Keratinocyte (primary cell): ENCODE results near the gene FUCA2. TPM values are rescaled to one million over a fixed set of nuclear protein-coding genes. Genes with fewer than 3 reads are reported as not detected.

ENCODE experiments used
- DNase-seq: peaks from one replicate; pipeline ENCODE4 v3.0.0-alpha.2; 2011; ENCODE audit warnings: low read depth, missing footprints, low spot score
- FAIRE-seq: peaks from 2 replicates; lab custom pipeline; 2011; peaks lifted over from hg19 to GRCh38; lab: Jason Lieb, UNC
- H2AFZ ChIP-seq: 2 replicates; pipeline ENCODE4 v1.6.0; 2012; ENCODE audit warnings: low read length, control low read depth, inconsistent platforms; ENCODE audit not compliant: control insufficient read depth
- H3K27ac ChIP-seq: 2 replicates; pipeline ENCODE4 v1.5.1; 2011; ENCODE audit warnings: low read length; ENCODE audit not compliant: control insufficient read depth, insufficient read depth
- H3K27me3 ChIP-seq: 3 replicates; pipeline ENCODE4 v1.6.0; 2011; ENCODE audit warnings: low read length; ENCODE audit not compliant: control insufficient read depth, insufficient read depth; ENCODE audit errors: extremely low read depth
- H3K36me3 ChIP-seq, 2 experiments: 2 replicates in 1 of 2; 3 replicates in 1 of 2; pipeline ENCODE4 v1.5.1; 2011; ENCODE audit warnings: low read length in 2 of 2, mild to moderate bottlenecking in 1 of 2; ENCODE audit not compliant: control insufficient read depth in 2 of 2, insufficient read depth in 2 of 2; ENCODE audit errors: extremely low read depth in 1 of 2
- H3K4me1 ChIP-seq: 3 replicates; pipeline ENCODE4 v1.5.1; 2011; ENCODE audit warnings: low read length; ENCODE audit not compliant: control insufficient read depth, insufficient read depth; ENCODE audit errors: extremely low read depth
- H3K4me2 ChIP-seq: 3 replicates; pipeline ENCODE4 v1.6.0; 2011; ENCODE audit warnings: low read depth, low read length; ENCODE audit not compliant: control insufficient read depth, insufficient read depth; ENCODE audit errors: extremely low read depth
- H3K4me3 ChIP-seq, 3 experiments: fragments of 200-600 bp in 1 of 3; sonication (generic) in 1 of 3; 2 replicates in 2 of 3; 3 replicates in 1 of 3; pipeline ENCODE4 v1.5.1; 2011 to 2016; ENCODE audit warnings: low read length in 3 of 3, mild to moderate bottlenecking in 3 of 3, control low read depth in 2 of 3, inconsistent platforms in 1 of 3, low read depth in 1 of 3, mixed read lengths in 1 of 3, mixed run types in 1 of 3, moderate library complexity in 1 of 3; ENCODE audit not compliant: control insufficient read depth in 2 of 3, insufficient read depth in 2 of 3; ENCODE audit errors: extremely low read depth in 1 of 3
- H3K79me2 ChIP-seq: 2 replicates; pipeline ENCODE4 v1.6.0; 2012; ENCODE audit warnings: low read length; ENCODE audit not compliant: control insufficient read depth, insufficient read depth
- H3K9ac ChIP-seq: 3 replicates; pipeline ENCODE4 v1.6.0; 2011; ENCODE audit warnings: low read length; ENCODE audit not compliant: control insufficient read depth, insufficient read depth; ENCODE audit errors: extremely low read depth
- H3K9me1 ChIP-seq: 3 replicates; pipeline ENCODE4 v1.6.0; 2011; ENCODE audit warnings: low read length; ENCODE audit not compliant: control insufficient read depth, insufficient read depth; ENCODE audit errors: extremely low read depth
- H3K9me3 ChIP-seq: 2 replicates; pipeline ENCODE4 v1.5.1; 2012; ENCODE audit warnings: low read depth, low read length; ENCODE audit not compliant: control insufficient read depth
- H4K20me1 ChIP-seq: 3 replicates; pipeline ENCODE4 v1.6.0; 2011; ENCODE audit warnings: low read length; ENCODE audit not compliant: control insufficient read depth, insufficient read depth; ENCODE audit errors: extremely low read depth
- CTCF ChIP-seq, 3 experiments: IDR thresholded peaks in 1 of 3; conservative IDR thresholded peaks in 1 of 3; optimal IDR thresholded peaks in 1 of 3; 2 replicates in 2 of 3; 3 replicates in 1 of 3; pipeline versions ENCODE3 to v1.5.1; 2011; ENCODE audit warnings: low read length in 3 of 3, mild to moderate bottlenecking in 3 of 3, moderate library complexity in 2 of 3, control low read depth in 1 of 3, inconsistent platforms in 1 of 3; ENCODE audit not compliant: insufficient read depth in 2 of 3; ENCODE audit errors: extremely low read depth in 1 of 3
- EZH2 ChIP-seq: IDR thresholded peaks from one replicate; pipeline ENCODE4 v1.6.1; 2012; ENCODE audit warnings: inconsistent platforms, mild to moderate bottlenecking, low read length, moderate library complexity
- dilution Hi-C: fragments of 300-500 bp; cut with MboI; formaldehyde crosslinking; loops from one replicate; pipeline ENCODE4 v1.7.0; 2020; ENCODE audit warnings: low sequenced_read_pairs; ENCODE audit not compliant: extremely low pct_ligation_motif_present
- polyA plus RNA-seq, 5 experiments: library from polyadenylated mRNA; depleted of rRNA in 3 of 5; stranded (reverse) in 3 of 5; stranded (forward) in 1 of 5; unstranded in 1 of 5; fragments of >200 nt; gene quantifications; 1 replicate in 1 of 5; 2 replicates in 3 of 5; 3 replicates in 1 of 5; pipeline versions ENCODE4 v1.2.1 to v1.2.3, GENCODE V29; 2011 to 2012; ENCODE audit warnings: missing spikeins in 2 of 5, low read depth in 1 of 5, low replicate concordance in 1 of 5

FUCA2 gene
- polyA plus RNA-seq, 1 donor (not counting 4 experiments of a cell fraction or from before 2014, with no cell fraction given): 12.5 TPM

- no peak overlapping the region for H3K4me3 ChIP-seq
- H3K27me3 ChIP-seq: no peaks in the 10 kb centered on the region
- no peaks in the 10 kb centered on the region for H3K79me2 ChIP-seq
- H3K9me3 ChIP-seq: no peaks in the 10 kb centered on the region
- no peaks in the 10 kb centered on the region for H3K9me1 ChIP-seq
- H3K9ac ChIP-seq: no peak overlapping the region
- TF ChIP-seq CTCF (optimal IDR thresholded peaks at IDR 0.05 in 1 of 3, IDR thresholded peaks at IDR 0.05 in 1 of 3, conservative IDR thresholded peaks at IDR 0.05 in 1 of 3; ENCODE audit: extremely low read depth in 1 of 3, insufficient read depth in 2 of 3, low read length in 3 of 3) (no peak), EZH2 (no peak)
- H3K4me1 ChIP-seq: peaks cover 21% of the 10 kb centered on the region
- H3K27ac ChIP-seq: no peak overlapping the region
- dilution Hi-C loops: no loop called here
- no peaks in the 10 kb centered on the region for H3K36me3 ChIP-seq
- H2AFZ ChIP-seq: no peak overlapping the region
- H4K20me1 ChIP-seq: no peaks in the 10 kb centered on the region
- no peak overlapping the region for H3K4me2 ChIP-seq
- no peak for FAIRE-seq
- no peak for DNase-seq
Observed at GRCh38 chr6:143545976-143546547, 34.5 kb upstream of the FUCA2 start.

- dilution Hi-C loops: no loop called here
- no peaks in the 10 kb centered on the region for H4K20me1 ChIP-seq
- H3K27ac ChIP-seq: no peak overlapping the region
- no peak overlapping the region for H3K4me3 ChIP-seq
- H3K9me1 ChIP-seq: no peaks in the 10 kb centered on the region
- FAIRE-seq (peak; percentile 57), DNase-seq (no peak)
- H3K4me1 ChIP-seq: peaks cover 21% of the 10 kb centered on the region
- H3K9me3 ChIP-seq: no peaks in the 10 kb centered on the region
- H3K9ac ChIP-seq: no peak overlapping the region
- H3K4me2 ChIP-seq: no peak overlapping the region
- TF ChIP-seq EZH2 (no peak), CTCF (optimal IDR thresholded peaks at IDR 0.05 in 1 of 3, IDR thresholded peaks at IDR 0.05 in 1 of 3, conservative IDR thresholded peaks at IDR 0.05 in 1 of 3; ENCODE audit: extremely low read depth in 1 of 3, insufficient read depth in 2 of 3, low read length in 3 of 3) (no peak)
- no peaks in the 10 kb centered on the region for H3K36me3 ChIP-seq
- H3K27me3 ChIP-seq: no peaks in the 10 kb centered on the region
- H3K79me2 ChIP-seq: no peaks in the 10 kb centered on the region
- H2AFZ ChIP-seq: no peak overlapping the region
Observed at GRCh38 chr6:143545165-143545564, 33.6 kb upstream of the FUCA2 start.
